ENCODE results near the gene PPT2. TPM values are rescaled to one million over a fixed set of nuclear protein-coding genes. Genes with fewer than 3 reads are reported as not detected.
A peak's percentile ranks its signal among the peaks of the same experiment; 100 is the strongest.

The PPT2 gene
- total RNA-seq, 2 experiments from 2014 or later = 13.2 to 14.8 TPM

GRCh38 chr6:32163559-32164258 is 9.8 kb downstream of the PPT2 start:
- DNase-seq = no peak
- CTCF ChIA-PET = no interaction called here
- H3K9me3 Mint-ChIP-seq = no peaks in the 10 kb centered on the region
- no peak overlapping the region for H3K4me3 Mint-ChIP-seq
- H3K36me3 Mint-ChIP-seq (ENCODE audit: low read depth) = peaks cover 16% of the 10 kb centered on the region
- H3K27ac Mint-ChIP-seq = no peak overlapping the region
- H3K4me1 Mint-ChIP-seq (ENCODE audit: low read depth) = no peaks in the 10 kb centered on the region
- intact Hi-C loops (cut with micrococcal nuclease) = no loop called here
- H3K27me3 Mint-ChIP-seq (ENCODE audit: low read depth) = no peaks in the 10 kb centered on the region

GRCh38 chr6:32164295-32164694 is 10.4 kb downstream of the PPT2 start, which contains the start of gene EGFL8:
EGFL8 (plus strand) TSS chr6:32164595; CDS start chr6:32166166, 1,571 bp downstream.
- intact Hi-C loops (cut with micrococcal nuclease) = no loop called here
- CTCF ChIA-PET = no interaction called here
- Mint-ChIP-seq H3K9me3 (no peaks in the 10 kb centered on the region), H3K27ac (no peak within 1 kb of the TSS), H3K4me1 (ENCODE audit: low read depth) (no peaks in the 10 kb centered on the region), H3K27me3 (ENCODE audit: low read depth) (no peaks in the 10 kb centered on the region), H3K36me3 (ENCODE audit: low read depth) (peaks cover 19% of the 10 kb centered on the region), H3K4me3 (no peak within 1 kb of the TSS)
- DNase-seq = no peak

- intact Hi-C loops (cut with micrococcal nuclease) = no loop called here
- CTCF ChIA-PET = no interaction called here
- Mint-ChIP-seq H3K27me3 (ENCODE audit: low read depth) (no peaks in the 10 kb centered on the region), H3K27ac (no peak overlapping the region), H3K4me1 (ENCODE audit: low read depth) (peaks cover 2% of the 10 kb centered on the region), H3K36me3 (ENCODE audit: low read depth) (peaks cover 30% of the 10 kb centered on the region), H3K9me3 (no peaks in the 10 kb centered on the region), H3K4me3 (no peak overlapping the region)
- DNase-seq = no peak
These were observed 12.6 kb downstream of the PPT2 start for GRCh38 chr6:32166411-32167061.

GRCh38 chr6:32167154-32167760 is 13.3 kb downstream of the PPT2 start:
- Mint-ChIP-seq H3K9me3 (no peaks in the 10 kb centered on the region), H3K27ac (no peak overlapping the region), H3K4me3 (no peak overlapping the region), H3K27me3 (ENCODE audit: low read depth) (no peaks in the 10 kb centered on the region), H3K4me1 (ENCODE audit: low read depth) (peaks cover 2% of the 10 kb centered on the region), H3K36me3 (ENCODE audit: low read depth) (peaks cover 30% of the 10 kb centered on the region)
- DNase-seq = no peak
- CTCF ChIA-PET = no interaction called here
- intact Hi-C loops (cut with micrococcal nuclease) = no loop called here

- CTCF ChIA-PET = no interaction called here
- no peak overlapping the region for H3K27ac Mint-ChIP-seq
- intact Hi-C loops (cut with micrococcal nuclease) = no loop called here
- H3K27me3 Mint-ChIP-seq (ENCODE audit: low read depth) = no peaks in the 10 kb centered on the region
- H3K36me3 Mint-ChIP-seq (ENCODE audit: low read depth) = peaks cover 28% of the 10 kb centered on the region
- no peak overlapping the region for H3K4me3 Mint-ChIP-seq
- no peaks in the 10 kb centered on the region for H3K9me3 Mint-ChIP-seq
- H3K4me1 Mint-ChIP-seq (ENCODE audit: low read depth) = peaks cover 7% of the 10 kb centered on the region
- DNase-seq = no peak
These were observed 13.9 kb downstream of the PPT2 start for GRCh38 chr6:32167761-32168262.

GRCh38 chr6:32168350-32168749 is 14.4 kb downstream of the PPT2 start:
- no peak overlapping the region for H3K27ac Mint-ChIP-seq
- peaks cover 26% of the 10 kb centered on the region for H3K36me3 Mint-ChIP-seq (ENCODE audit: low read depth)
- CTCF ChIA-PET = no interaction called here
- no peak for DNase-seq
- intact Hi-C loops (cut with micrococcal nuclease) = no loop called here
- H3K4me3 Mint-ChIP-seq = no peak overlapping the region
- no peaks in the 10 kb centered on the region for H3K27me3 Mint-ChIP-seq (ENCODE audit: low read depth)
- no peaks in the 10 kb centered on the region for H3K9me3 Mint-ChIP-seq
- peaks cover 12% of the 10 kb centered on the region for H3K4me1 Mint-ChIP-seq (ENCODE audit: low read depth)

- no peak for DNase-seq
- peaks cover 26% of the 10 kb centered on the region for H3K36me3 Mint-ChIP-seq (ENCODE audit: low read depth)
- H3K27ac Mint-ChIP-seq = no peak overlapping the region
- H3K4me1 Mint-ChIP-seq (ENCODE audit: low read depth) = peaks cover 19% of the 10 kb centered on the region
- intact Hi-C loops (cut with micrococcal nuclease) = no loop called here
- no peak overlapping the region for H3K4me3 Mint-ChIP-seq
- H3K9me3 Mint-ChIP-seq = no peaks in the 10 kb centered on the region
- no peaks in the 10 kb centered on the region for H3K27me3 Mint-ChIP-seq (ENCODE audit: low read depth)
- CTCF ChIA-PET = no interaction called here
These were observed 15.1 kb downstream of the PPT2 start for GRCh38 chr6:32168807-32169591.

- Mint-ChIP-seq H3K4me3 (no peak overlapping the region), H3K36me3 (ENCODE audit: low read depth) (peaks cover 26% of the 10 kb centered on the region), H3K4me1 (ENCODE audit: low read depth) (peaks cover 30% of the 10 kb centered on the region), H3K27me3 (ENCODE audit: low read depth) (no peaks in the 10 kb centered on the region), H3K27ac (no peak overlapping the region), H3K9me3 (no peaks in the 10 kb centered on the region)
- intact Hi-C loops (cut with micrococcal nuclease) = no loop called here
- DNase-seq = no peak
- CTCF ChIA-PET = interaction anchor here (0.6 kb wide), 1 partner anchor 31 kb away, joined by 3 read pairs; no protein-coding TSS in a partner anchor
These were observed 16.4 kb downstream of the PPT2 start for GRCh38 chr6:32170294-32170693.

GRCh38 chr6:32171234-32171633 is 17.3 kb downstream of the PPT2 start:
- Mint-ChIP-seq H3K4me1 (ENCODE audit: low read depth) (peaks cover 33% of the 10 kb centered on the region), H3K27me3 (ENCODE audit: low read depth) (no peaks in the 10 kb centered on the region), H3K4me3 (no peak overlapping the region), H3K9me3 (no peaks in the 10 kb centered on the region), H3K36me3 (ENCODE audit: low read depth) (peaks cover 21% of the 10 kb centered on the region), H3K27ac (no peak overlapping the region)
- intact Hi-C loops (cut with micrococcal nuclease) = no loop called here
- CTCF ChIA-PET = interaction anchor here (0.7 kb wide), 1 partner anchor 11 kb away, joined by 3 read pairs; no protein-coding TSS in a partner anchor
- DNase-seq = no peak

GRCh38 chr6:32173051-32173727 is 19.2 kb downstream of the PPT2 start:
- no peak overlapping the region for H3K4me3 Mint-ChIP-seq
- peaks cover 16% of the 10 kb centered on the region for H3K36me3 Mint-ChIP-seq (ENCODE audit: low read depth)
- no peaks in the 10 kb centered on the region for H3K9me3 Mint-ChIP-seq
- DNase-seq = no peak
- H3K4me1 Mint-ChIP-seq (ENCODE audit: low read depth) = peaks cover 42% of the 10 kb centered on the region
- H3K27me3 Mint-ChIP-seq (ENCODE audit: low read depth) = no peaks in the 10 kb centered on the region
- intact Hi-C loops (cut with micrococcal nuclease) = no loop called here
- CTCF ChIA-PET = no interaction called here
- peak overlapping the region; percentile 20 for H3K27ac Mint-ChIP-seq

GRCh38 chr6:32174416-32174815 is 20.5 kb downstream of the PPT2 start:
- H3K36me3 Mint-ChIP-seq (ENCODE audit: low read depth) = peaks cover 13% of the 10 kb centered on the region
- no peak for DNase-seq
- H3K27me3 Mint-ChIP-seq (ENCODE audit: low read depth) = no peaks in the 10 kb centered on the region
- peak overlapping the region; percentile 5 for H3K4me3 Mint-ChIP-seq
- peaks cover 51% of the 10 kb centered on the region for H3K4me1 Mint-ChIP-seq (ENCODE audit: low read depth)
- H3K27ac Mint-ChIP-seq = no peak overlapping the region
- no peaks in the 10 kb centered on the region for H3K9me3 Mint-ChIP-seq
- intact Hi-C loops (cut with micrococcal nuclease) = no loop called here
- CTCF ChIA-PET = no interaction called here

GRCh38 chr6:32175322-32175710 is 21.4 kb downstream of the PPT2 start:
- Mint-ChIP-seq H3K27ac (peak overlapping the region; percentile 79), H3K4me1 (ENCODE audit: low read depth) (peaks cover 59% of the 10 kb centered on the region), H3K4me3 (peak overlapping the region; percentile 91), H3K27me3 (ENCODE audit: low read depth) (no peaks in the 10 kb centered on the region), H3K9me3 (no peaks in the 10 kb centered on the region), H3K36me3 (ENCODE audit: low read depth) (peaks cover 7% of the 10 kb centered on the region)
- DNase-seq = no peak
- intact Hi-C loops (cut with micrococcal nuclease) = loop anchor here (5.0 kb wide), 2 partner anchors 667 to 797 kb away; partner anchors contain the start of gene PSMB8
- CTCF ChIA-PET = no interaction called here

All from activated naive CD4-positive, alpha-beta T cell treated with anti-CD3 and anti-CD28 coated beads for 36 hours (primary cell).